Measurements from ENCODE around the gene CRACR2B. TPM values are rescaled to one million over a fixed set of nuclear protein-coding genes. Genes with fewer than 3 reads are reported as not detected.
A peak's percentile ranks its signal among the peaks of the same experiment; 100 is the strongest.

Gene CRACR2B
- total and polyA plus RNA-seq, 2 donors (not counting 1 experiment from before 2014, with no cell fraction given) = 9.7 to 67.7 TPM

GRCh38 chr11:827146-827896, 398 bp upstream of the CRACR2B start:
- ChIA-PET POLR2A (interaction anchor here (0.6 to 6.4 kb wide), 3 partner anchors 7 to 21 kb away, joined by 6 to 57 read pairs (median 17); partner anchors contain the start of genes PNPLA2, POLR2L and TSPAN4), CTCF (interaction anchor here (1.4 kb wide), 1 partner anchor 15 kb away, joined by 3 read pairs; the partner anchor contains the start of gene TSPAN4)
- Mint-ChIP-seq H3K4me3 (peak overlapping the region; percentile 88), H3K9me3 (ENCODE audit: insufficient read depth) (no peaks in the 10 kb centered on the region), H3K27me3 (peaks cover 7% of the 10 kb centered on the region), H3K27ac (peak overlapping the region; percentile 74), H3K4me1 (peaks cover 47% of the 10 kb centered on the region)
- peaks cover 57 to 59% of the 10 kb centered on the region in 2 donors for H3K4me1 ChIP-seq (ENCODE audit: control insufficient read depth in 2 of 2, insufficient read depth in 2 of 2, low read length in 2 of 2)
- no peak overlapping the region for H3K27ac ChIP-seq (ENCODE audit: low read length in 2 of 2)
- peaks cover 0 to 15% (median 0%) of the 10 kb centered on the region in 3 donors for H3K9me3 ChIP-seq (ENCODE audit: control extremely low read depth in 1 of 3, control insufficient read depth in 2 of 3, insufficient read depth in 1 of 3, low read length in 2 of 3)
- H3K79me2 ChIP-seq (ENCODE audit: control insufficient read depth, insufficient read depth, low read length) = no peaks in the 10 kb centered on the region
- H3K9ac ChIP-seq (ENCODE audit: low read length) = peak overlapping the region; percentile 66
- intact Hi-C loops (cut with micrococcal nuclease) = no loop called here
- peaks cover 78% of the 10 kb centered on the region for H4K20me1 ChIP-seq (ENCODE audit: control insufficient read depth, insufficient read depth, low read length, poor library complexity, severe bottlenecking)
- TF ChIP-seq EZH2 (IDR thresholded peaks at IDR 0.05; ENCODE audit: borderline replicate concordance, insufficient read depth, low read depth, low read length, poor library complexity, severe bottlenecking) (no peak), CTCF (IDR thresholded peaks at IDR 0.05) (no peak)
- 3% methylated on average over 66 of the region's 66 CpGs for WGBS (ENCODE audit: insufficient coverage)
- peak overlapping the region in 4 of 5 experiments; percentile 39 to 61 (median 52) for H3K4me3 ChIP-seq (ENCODE audit: control extremely low read depth in 1 of 5, extremely low read depth in 1 of 5, insufficient read depth in 1 of 5, low read depth in 2 of 5, low read length in 4 of 5)
- ATAC-seq (ENCODE audit: low read depth) = peak; percentile 8
- H2AFZ ChIP-seq (ENCODE audit: insufficient read depth, low read depth, low read length, poor library complexity, severe bottlenecking) = peak overlapping the region; percentile 71
- DNase-seq = peak; percentile 60
- H3K27me3 ChIP-seq (replicated peaks in 1 of 4; ENCODE audit: control extremely low read depth in 1 of 4, control insufficient read depth in 3 of 4, insufficient read depth in 4 of 4, low read length in 3 of 4) = peaks cover 0 to 47% (median 17%) of the 10 kb centered on the region in 4 experiments
- H3K36me3 ChIP-seq (replicated peaks in 1 of 2; ENCODE audit: control extremely low read depth in 1 of 2, control insufficient read depth in 1 of 2, extremely low read depth in 1 of 2, insufficient read depth in 2 of 2, low read length in 1 of 2) = peaks cover 0 to 10% of the 10 kb centered on the region in 2 experiments
- peak overlapping the region; percentile 99 for H3K4me2 ChIP-seq (replicated peaks; ENCODE audit: low read depth, low read length, poor library complexity, severe bottlenecking)
